K562 (cell line): ENCODE data around the gene CC2D1A. TPM values are rescaled to one million over a fixed set of nuclear protein-coding genes. Genes with fewer than 3 reads are reported as not detected.

Experiments
- ATAC-seq: fragments of 200-7000 bp; cut with Tn5 transposase; 3 replicates; pipeline ENCODE4 v1.9.1; 2020; ENCODE audit warnings: moderate library complexity
- BruUV-seq: library from RNA; stranded (reverse); fragments of 400-500 nt; replicated peaks from 2 replicates; lab custom pipeline; 2021; lab: Mats Ljungman, UMichigan
- CTCF ChIA-PET: fragments of 300-600 bp; formaldehyde crosslinking; extraction: SDS; loops from one replicate; lab custom pipeline; 2021; ENCODE audit warnings: low intra/inter-chr PET ratio; lab: Yijun Ruan, JAX
- POLR2A ChIA-PET: fragments of 300-600, 350-650 bp; sonication (Branson Sonifier 250); formaldehyde crosslinking; extraction: SDS; loops from one replicate; lab custom pipeline; 2021; ENCODE audit warnings: antibody characterized with exemption, inconsistent platforms; lab: Yijun Ruan, JAX
- DNase-seq, 4 experiments: peaks; one replicate each; pipeline versions ENCODE4 v3.0.0 to v3.0.0-alpha.2; 2011 to 2018; ENCODE audit warnings: low spot score in 3 of 4, mixed read lengths in 3 of 4; ENCODE audit errors: extremely low read depth in 1 of 4
- FAIRE-seq: peaks from 2 replicates; lab custom pipeline; 2011; peaks lifted over from hg19 to GRCh38; lab: Jason Lieb, UNC
- H2AFZ ChIP-seq: 2 replicates; pipeline ENCODE4 v1.6.0; 2011; ENCODE audit warnings: low read depth, low read length, control low read depth, inconsistent platforms
- H3K27ac ChIP-seq: fragments of 200-600 bp; 3 replicates; pipeline ENCODE4 v1.8.0; 2011; ENCODE audit warnings: low read depth, mild to moderate bottlenecking, control low read depth, inconsistent platforms, low read length, moderate library complexity, mixed read lengths; ENCODE audit errors: extremely low read depth
- H3K27me3 ChIP-seq, 2 experiments: fragments of 300-600 bp in 1 of 2; 2 replicates in 1 of 2; 3 replicates in 1 of 2; pipeline versions ENCODE4 v1.6.0 to v1.8.0; 2011; ENCODE audit warnings: inconsistent platforms in 2 of 2, low read length in 2 of 2, mild to moderate bottlenecking in 1 of 2, mixed read lengths in 1 of 2, moderate library complexity in 1 of 2; ENCODE audit not compliant: control insufficient read depth in 2 of 2, insufficient read depth in 2 of 2
- H3K36me3 ChIP-seq: fragments of 300-600 bp; 3 replicates; pipeline ENCODE4 v1.8.0; 2011; ENCODE audit warnings: mild to moderate bottlenecking, low read length, inconsistent platforms; ENCODE audit not compliant: control insufficient read depth, insufficient read depth
- H3K4me1 ChIP-seq, 2 experiments: fragments of 200-600 bp in 1 of 2; replicated peaks in 1 of 2; 2 replicates in 1 of 2; 3 replicates in 1 of 2; pipeline versions ENCODE4 v1.5.1 to v1.8.0; 2011; ENCODE audit warnings: inconsistent platforms in 2 of 2, low read length in 2 of 2, mild to moderate bottlenecking in 1 of 2, mixed read lengths in 1 of 2, moderate library complexity in 1 of 2; ENCODE audit not compliant: control insufficient read depth in 2 of 2, insufficient read depth in 2 of 2
- H3K4me2 ChIP-seq: 2 replicates; pipeline ENCODE4 v1.6.1; 2011; ENCODE audit warnings: low read length, control low read depth, inconsistent platforms, mixed read lengths; ENCODE audit not compliant: insufficient read depth
- H3K4me3 ChIP-seq: fragments of 200-600 bp; sonication (generic), shearing (Covaris generic); 2 replicates; pipeline ENCODE4 v1.5.1; 2016; ENCODE audit warnings: control low read depth, inconsistent platforms
- H3K79me2 ChIP-seq: fragments of 200-600 bp; 3 replicates; pipeline ENCODE4 v1.8.0; 2011; ENCODE audit warnings: low read length, inconsistent platforms; ENCODE audit not compliant: control insufficient read depth, insufficient read depth
- H3K9ac ChIP-seq, 2 experiments: 2 replicates each; pipeline versions ENCODE4 v1.6.0 to v1.6.1; 2011; ENCODE audit warnings: low read depth in 2 of 2, low read length in 2 of 2, control low read depth in 1 of 2, inconsistent platforms in 1 of 2, mild to moderate bottlenecking in 1 of 2, mixed read lengths in 1 of 2; ENCODE audit not compliant: insufficient read depth in 1 of 2
- H3K9me1 ChIP-seq: one replicate; pipeline ENCODE4 v1.6.0; 2011; ENCODE audit warnings: inconsistent platforms, mild to moderate bottlenecking, low read length, moderate library complexity; ENCODE audit not compliant: control insufficient read depth, insufficient read depth
- H3K9me3 ChIP-seq: replicated peaks from 2 replicates; pipeline ENCODE4 v1.5.1; 2011; ENCODE audit warnings: low read depth, low read length, inconsistent platforms; ENCODE audit not compliant: control insufficient read depth, insufficient read depth
- H4K20me1 ChIP-seq: replicated peaks from 2 replicates; pipeline ENCODE4 v1.6.1; 2011; ENCODE audit warnings: low read length, inconsistent platforms, mixed read lengths; ENCODE audit not compliant: control insufficient read depth, insufficient read depth
- CHD2 ChIP-seq: IDR thresholded peaks from 2 replicates; pipeline ENCODE4 v1.6.1; 2011; ENCODE audit warnings: low read depth, low read length
- LCOR ChIP-seq: sonication (generic); formaldehyde crosslinking; IDR thresholded peaks from 2 replicates; pipeline ENCODE4 v1.8.0; 2022; ENCODE audit warnings: mild to moderate bottlenecking, missing genetic modification reagents
- LEF1 ChIP-seq: fragments of 450-650 bp; IDR thresholded peaks from 2 replicates; pipeline ENCODE4 v1.6.1; 2016; ENCODE audit warnings: mild to moderate bottlenecking
- SMARCE1 ChIP-seq: fragments of 450-650 bp; IDR thresholded peaks from 2 replicates; pipeline ENCODE4 v1.7.1; 2016; ENCODE audit warnings: mild to moderate bottlenecking
- SRSF7 ChIP-seq: fragments of 200-400 bp; formaldehyde crosslinking; optimal IDR thresholded peaks from 2 replicates; pipeline ENCODE3; 2017; ENCODE audit warnings: mild to moderate bottlenecking, low read depth, low read length
- XRCC4 ChIP-seq: IDR thresholded peaks from one replicate; pipeline ENCODE4 v1.6.1; 2011; ENCODE audit not compliant: insufficient read depth, insufficient read length; ENCODE audit errors: extremely low read depth
- ZBTB33 ChIP-seq: sonication (generic); formaldehyde crosslinking; IDR thresholded peaks from 2 replicates; pipeline ENCODE4 v1.8.1; 2023; ENCODE audit warnings: mild to moderate bottlenecking, missing genetic modification reagents
- ZNF280A ChIP-seq: fragments of 450-650 bp; IDR thresholded peaks from 2 replicates; pipeline ENCODE4 v1.6.1; 2018; ENCODE audit warnings: mild to moderate bottlenecking, low read depth; ENCODE audit not compliant: partially characterized antibody
- ZNF311 ChIP-seq: fragments of 250-450 bp; sonication (Bioruptor Pico); IDR thresholded peaks from 2 replicates; pipeline ENCODE4 v1.4.0; 2020; ENCODE audit warnings: mild to moderate bottlenecking, moderate library complexity
- ZNF830 ChIP-seq: fragments of 250-450 bp; sonication (Bioruptor Pico); IDR thresholded peaks from 2 replicates; pipeline ENCODE4 v1.5.0; 2021; ENCODE audit warnings: mild to moderate bottlenecking
- WGBS: fragments of 100-300 bp; shearing (Covaris generic); methylation state at CpG from one replicate; pipeline ENCODE4 v1.1.6; 2016; ENCODE audit warnings: low coverage, mixed read lengths; ENCODE audit not compliant: insufficient coverage; ENCODE audit errors: missing lambda C conversion rate; 5-methylcytosine and 5-hydroxymethylcytosine counted together
- in situ Hi-C: fragments of 300-500 bp; cut with MboI; formaldehyde crosslinking; loops from 4 replicates; pipeline ENCODE4 v1.15.0; 2018; ENCODE audit warnings: inconsistent platforms, mixed read lengths
- intact Hi-C: fragments of 100-400 bp; cut with micrococcal nuclease; formaldehyde crosslinking; loops from 2 replicates; pipeline ENCODE4 v1.14.2; 2022
- polyA plus RNA-seq, 8 experiments: library from polyadenylated mRNA; depleted of rRNA in 4 of 8; stranded (reverse) in 5 of 8; unstranded in 3 of 8; fragments of >200 nt; fragmentation: Nextera tagmentation in 2 of 8; fragmentation: Illumina TruSeq in 1 of 8; extraction: Ambion mirVana in 2 of 8; extraction: Trizol in 1 of 8; gene quantifications; 2 replicates each; pipeline versions ENCODE4 v1.2.1 to v1.2.3, GENCODE V29; 2011 to 2014; ENCODE audit warnings: inconsistent platforms in 1 of 8, missing spikeins in 1 of 8
- total RNA-seq, 7 experiments: library from RNA; depleted of rRNA in 6 of 7; stranded (reverse); fragments of >200 nt in 6 of 7; fragmentation: Illumina TruSeq in 2 of 7; extraction: Trizol in 2 of 7; gene quantifications; 2 replicates each; pipeline versions ENCODE4 v1.2.1 to v1.2.3, GENCODE V29; 2011 to 2021; ENCODE audit warnings: low replicate concordance in 1 of 7

CC2D1A gene
- total and polyA plus RNA-seq, 9 of the 15 experiments (the other 6 are each of a cell fraction or from before 2014, with no cell fraction given): 0.32 to 31.0 (median 12.9) TPM

GRCh38 chr19:13962699-13963602, 57.0 kb downstream of the CC2D1A start (continued):
- TF ChIP-seq ZNF311 (CRISPR knock-in tag): no peak
- no peak for TF ChIP-seq XRCC4
- no peak for TF ChIP-seq ZNF830 (CRISPR knock-in tag)
- no peak for TF ChIP-seq ZNF280A
- TF ChIP-seq LEF1: no peak
- no peak for TF ChIP-seq SRSF7

GRCh38 chr19:13963603-13964105, 57.7 kb downstream of the CC2D1A start:
- BruUV-seq: no TSS peak
- Histone ChIP-seq H3K27me3 (no peaks in the 10 kb centered on the region), H3K9me3 (no peaks in the 10 kb centered on the region), H3K27ac (no peak overlapping the region), H3K4me3 (no peak overlapping the region)
- TF ChIP-seq CHD2 (no peak), LCOR (CRISPR knock-in tag) (no peak), ZBTB33 (CRISPR knock-in tag) (peak; percentile 92), SMARCE1 (no peak)
- TF ChIP-seq, all 486 proteins: peak for 1
- H2AFZ ChIP-seq: no peak overlapping the region
- WGBS: 96% methylated on average over 16 of the region's 48 CpGs
- no peak for ATAC-seq
- no peak for FAIRE-seq
- no peak overlapping the region for H3K4me2 ChIP-seq
- no peaks in the 10 kb centered on the region for H4K20me1 ChIP-seq
- ChIA-PET CTCF (interaction anchor here (0.6 kb wide), 1 partner anchor 980 kb away, joined by 5 read pairs; no protein-coding TSS in a partner anchor), POLR2A (interaction anchor here (4.1 kb wide), 1 partner anchor 11 kb away, joined by 12 read pairs; the partner anchor contains the start of gene DCAF15)
- intact Hi-C loops (no loop called here), in situ Hi-C loops (no loop called here)
- no peaks in the 10 kb centered on the region for H3K79me2 ChIP-seq
- H3K4me1 ChIP-seq: peaks cover 0 to 42% of the 10 kb centered on the region in 2 experiments; a peak in 4 of 5 replicates
- no peaks in the 10 kb centered on the region for H3K9me1 ChIP-seq
- no peak for DNase-seq
- H3K9ac ChIP-seq: no peak overlapping the region
- H3K36me3 ChIP-seq: peaks cover 85% of the 10 kb centered on the region; the same call in 2 of the 3 replicates
